Measurements from ENCODE around the gene SLC22A17. TPM values are rescaled to one million over a fixed set of nuclear protein-coding genes. Genes with fewer than 3 reads are reported as not detected.

Gene SLC22A17
- total and polyA plus RNA-seq, 2 of the 13 experiments (the other 11 are each of a cell fraction or from before 2014, with no cell fraction given): 0.95 to 1.1 TPM

DNA sequence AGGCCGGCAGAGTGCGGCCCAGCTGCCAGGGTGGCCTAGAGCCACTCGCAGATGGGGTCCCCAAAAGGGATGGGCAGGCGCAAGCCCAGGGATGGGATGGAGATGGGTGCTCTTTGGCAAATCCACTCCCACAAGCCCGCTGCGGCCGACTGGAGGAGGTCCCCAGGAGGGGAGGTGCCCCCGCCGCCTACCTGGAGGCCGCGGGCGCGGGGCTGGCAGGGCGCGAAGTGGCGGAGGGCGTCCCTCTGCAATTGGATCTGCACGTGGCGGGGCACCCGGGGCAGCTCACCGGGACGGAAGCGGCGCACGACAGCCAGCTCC, 50.8 kb downstream of the SLC22A17 start (continued):
- TF ChIP-seq, protein P1, sequence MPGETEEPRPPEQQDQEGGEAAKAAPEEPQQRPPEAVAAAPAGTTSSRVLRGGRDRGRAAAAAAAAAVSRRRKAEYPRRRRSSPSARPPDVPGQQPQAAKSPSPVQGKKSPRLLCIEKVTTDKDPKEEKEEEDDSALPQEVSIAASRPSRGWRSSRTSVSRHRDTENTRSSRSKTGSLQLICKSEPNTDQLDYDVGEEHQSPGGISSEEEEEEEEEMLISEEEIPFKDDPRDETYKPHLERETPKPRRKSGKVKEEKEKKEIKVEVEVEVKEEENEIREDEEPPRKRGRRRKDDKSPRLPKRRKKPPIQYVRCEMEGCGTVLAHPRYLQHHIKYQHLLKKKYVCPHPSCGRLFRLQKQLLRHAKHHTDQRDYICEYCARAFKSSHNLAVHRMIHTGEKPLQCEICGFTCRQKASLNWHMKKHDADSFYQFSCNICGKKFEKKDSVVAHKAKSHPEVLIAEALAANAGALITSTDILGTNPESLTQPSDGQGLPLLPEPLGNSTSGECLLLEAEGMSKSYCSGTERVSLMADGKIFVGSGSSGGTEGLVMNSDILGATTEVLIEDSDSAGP (CRISPR knock-in tag; IDR thresholded peaks at IDR 0.05; ENCODE audit: borderline replicate concordance): no peak
- peak; percentile 84 for TF ChIP-seq ZBTB7A (CRISPR knock-in tag; IDR thresholded peaks at IDR 0.05)
- TF ChIP-seq YEATS2 (CRISPR knock-in tag; IDR thresholded peaks at IDR 0.05; ENCODE audit: borderline replicate concordance): peak; percentile 53; the same call in 1 of the 2 replicates
- TF ChIP-seq SALL2 (CRISPR knock-in tag; IDR thresholded peaks at IDR 0.05): peak; percentile 59; the same call in 1 of the 2 replicates
- peak; percentile 86 for TF ChIP-seq GATA4 (IDR thresholded peaks at IDR 0.05; ENCODE audit: borderline replicate concordance, low read depth)
- no peak; the same call in 1 of the 2 replicates for TF ChIP-seq KMT2A (CRISPR knock-in tag; IDR thresholded peaks at IDR 0.05)
- TF ChIP-seq TRIM24 (CRISPR knock-in tag; IDR thresholded peaks at IDR 0.05): no peak
- TF ChIP-seq, protein P2, sequence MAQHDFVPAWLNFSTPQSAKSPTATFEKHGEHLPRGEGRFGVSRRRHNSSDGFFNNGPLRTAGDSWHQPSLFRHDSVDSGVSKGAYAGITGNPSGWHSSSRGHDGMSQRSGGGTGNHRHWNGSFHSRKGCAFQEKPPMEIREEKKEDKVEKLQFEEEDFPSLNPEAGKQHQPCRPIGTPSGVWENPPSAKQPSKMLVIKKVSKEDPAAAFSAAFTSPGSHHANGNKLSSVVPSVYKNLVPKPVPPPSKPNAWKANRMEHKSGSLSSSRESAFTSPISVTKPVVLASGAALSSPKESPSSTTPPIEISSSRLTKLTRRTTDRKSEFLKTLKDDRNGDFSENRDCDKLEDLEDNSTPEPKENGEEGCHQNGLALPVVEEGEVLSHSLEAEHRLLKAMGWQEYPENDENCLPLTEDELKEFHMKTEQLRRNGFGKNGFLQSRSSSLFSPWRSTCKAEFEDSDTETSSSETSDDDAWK (CRISPR knock-in tag; IDR thresholded peaks at IDR 0.05): no peak
- TF ChIP-seq NFE2L2 (IDR thresholded peaks at IDR 0.05; ENCODE audit: low read length): no peak
- peak; percentile 59 for TF ChIP-seq KMT2B (CRISPR knock-in tag; IDR thresholded peaks at IDR 0.05)
- TF ChIP-seq ZNF660 (CRISPR knock-in tag; IDR thresholded peaks at IDR 0.05; ENCODE audit: borderline replicate concordance, low read depth): peak; percentile 97
- peak; percentile 89 for TF ChIP-seq HDAC2 (CRISPR knock-in tag; IDR thresholded peaks at IDR 0.05)
- TF ChIP-seq ZNF75D (CRISPR knock-in tag; IDR thresholded peaks at IDR 0.05; ENCODE audit: borderline replicate concordance): no peak
- TF ChIP-seq GATAD2A (CRISPR knock-in tag; IDR thresholded peaks at IDR 0.05): no peak; the same call in 1 of the 2 replicates
- no peak for TF ChIP-seq XRCC5 (optimal IDR thresholded peaks at IDR 0.05; ENCODE audit: low read length)
- TF ChIP-seq, protein P3, sequence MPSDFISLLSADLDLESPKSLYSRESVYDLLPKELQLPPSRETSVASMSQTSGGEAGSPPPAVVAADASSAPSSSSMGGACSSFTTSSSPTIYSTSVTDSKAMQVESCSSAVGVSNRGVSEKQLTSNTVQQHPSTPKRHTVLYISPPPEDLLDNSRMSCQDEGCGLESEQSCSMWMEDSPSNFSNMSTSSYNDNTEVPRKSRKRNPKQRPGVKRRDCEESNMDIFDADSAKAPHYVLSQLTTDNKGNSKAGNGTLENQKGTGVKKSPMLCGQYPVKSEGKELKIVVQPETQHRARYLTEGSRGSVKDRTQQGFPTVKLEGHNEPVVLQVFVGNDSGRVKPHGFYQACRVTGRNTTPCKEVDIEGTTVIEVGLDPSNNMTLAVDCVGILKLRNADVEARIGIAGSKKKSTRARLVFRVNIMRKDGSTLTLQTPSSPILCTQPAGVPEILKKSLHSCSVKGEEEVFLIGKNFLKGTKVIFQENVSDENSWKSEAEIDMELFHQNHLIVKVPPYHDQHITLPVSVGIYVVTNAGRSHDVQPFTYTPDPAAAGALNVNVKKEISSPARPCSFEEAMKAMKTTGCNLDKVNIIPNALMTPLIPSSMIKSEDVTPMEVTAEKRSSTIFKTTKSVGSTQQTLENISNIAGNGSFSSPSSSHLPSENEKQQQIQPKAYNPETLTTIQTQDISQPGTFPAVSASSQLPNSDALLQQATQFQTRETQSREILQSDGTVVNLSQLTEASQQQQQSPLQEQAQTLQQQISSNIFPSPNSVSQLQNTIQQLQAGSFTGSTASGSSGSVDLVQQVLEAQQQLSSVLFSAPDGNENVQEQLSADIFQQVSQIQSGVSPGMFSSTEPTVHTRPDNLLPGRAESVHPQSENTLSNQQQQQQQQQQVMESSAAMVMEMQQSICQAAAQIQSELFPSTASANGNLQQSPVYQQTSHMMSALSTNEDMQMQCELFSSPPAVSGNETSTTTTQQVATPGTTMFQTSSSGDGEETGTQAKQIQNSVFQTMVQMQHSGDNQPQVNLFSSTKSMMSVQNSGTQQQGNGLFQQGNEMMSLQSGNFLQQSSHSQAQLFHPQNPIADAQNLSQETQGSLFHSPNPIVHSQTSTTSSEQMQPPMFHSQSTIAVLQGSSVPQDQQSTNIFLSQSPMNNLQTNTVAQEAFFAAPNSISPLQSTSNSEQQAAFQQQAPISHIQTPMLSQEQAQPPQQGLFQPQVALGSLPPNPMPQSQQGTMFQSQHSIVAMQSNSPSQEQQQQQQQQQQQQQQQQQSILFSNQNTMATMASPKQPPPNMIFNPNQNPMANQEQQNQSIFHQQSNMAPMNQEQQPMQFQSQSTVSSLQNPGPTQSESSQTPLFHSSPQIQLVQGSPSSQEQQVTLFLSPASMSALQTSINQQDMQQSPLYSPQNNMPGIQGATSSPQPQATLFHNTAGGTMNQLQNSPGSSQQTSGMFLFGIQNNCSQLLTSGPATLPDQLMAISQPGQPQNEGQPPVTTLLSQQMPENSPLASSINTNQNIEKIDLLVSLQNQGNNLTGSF (CRISPR knock-in tag; IDR thresholded peaks at IDR 0.05): peak; percentile 92; the same call in 1 of the 2 replicates
- TF ChIP-seq TOPORS (CRISPR knock-in tag; IDR thresholded peaks at IDR 0.05): peak; percentile 98
- peak; percentile 88 for TF ChIP-seq MTF1 (CRISPR knock-in tag; IDR thresholded peaks at IDR 0.05)
- peak; percentile 61 for TF ChIP-seq RARA (CRISPR knock-in tag; IDR thresholded peaks at IDR 0.05)
- no peak for TF ChIP-seq NR2F6 (IDR thresholded peaks at IDR 0.05)
- TF ChIP-seq NR2F6 (CRISPR knock-in tag; IDR thresholded peaks at IDR 0.05): peak; percentile 70
- no peak for TF ChIP-seq ZNF615 (CRISPR knock-in tag; IDR thresholded peaks at IDR 0.05; ENCODE audit: borderline replicate concordance)
- TF ChIP-seq RBFOX2 (IDR thresholded peaks at IDR 0.05; ENCODE audit: low read depth, low read length): peak; percentile 94
- peak; percentile 99 for TF ChIP-seq ZNF782 (CRISPR knock-in tag; IDR thresholded peaks at IDR 0.05; ENCODE audit: borderline replicate concordance)
- TF ChIP-seq HNRNPL (IDR thresholded peaks at IDR 0.05; ENCODE audit: low read depth, low read length): peak; percentile 83
